NAMALWA (cell line): ENCODE results near the gene TUBGCP5.
A peak's percentile ranks its signal among the peaks of the same experiment; 100 is the strongest.
"Not testable (repeated sequence)": the region's sequence is repeated elsewhere in the genome, so short reads cannot be mapped to it uniquely, and the experiment has no call there.

Experiments
- DNase-seq: peaks from one replicate; pipeline ENCODE4 v3.0.0-alpha.2; 2015; ENCODE audit warnings: low spot score

The TUBGCP5 gene

GRCh38 chr15:23039143-23039916, at the start of gene TUBGCP5:
TUBGCP5 (minus strand) TSS chr15:23039569; CDS start chr15:23039543, 26 bp downstream.
- DNase-seq = peak; percentile 98

GRCh38 chr15:23083115-23083514, 43.7 kb upstream of the TUBGCP5 start:
- DNase-seq = no peak

- DNase-seq = not testable (repeated sequence)
Observed at GRCh38 chr15:23081996-23082737, 42.8 kb upstream of the TUBGCP5 start.

- DNase-seq = no peak
Observed at GRCh38 chr15:23081271-23081670, 41.9 kb upstream of the TUBGCP5 start.

DNA sequence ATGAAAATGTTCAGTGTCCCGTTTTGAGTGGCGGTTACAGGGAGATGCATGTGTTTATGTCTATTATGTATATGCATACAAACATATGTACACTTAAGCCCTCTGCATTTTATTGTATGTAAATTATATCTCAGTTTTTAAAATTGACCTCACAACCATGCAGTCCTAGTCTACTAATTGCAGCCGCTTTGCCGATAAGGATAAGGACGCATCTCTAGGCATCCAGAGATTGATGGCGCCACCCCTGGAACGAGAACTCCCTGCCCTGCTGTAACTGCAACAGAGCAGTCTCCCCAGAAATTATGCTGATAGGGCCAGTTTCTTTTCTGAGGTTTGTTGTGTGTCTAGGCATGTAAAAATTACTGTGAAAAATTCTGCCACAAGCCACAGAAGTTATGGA, 40.4 kb upstream of the TUBGCP5 start:
- no peak for DNase-seq

DNA sequence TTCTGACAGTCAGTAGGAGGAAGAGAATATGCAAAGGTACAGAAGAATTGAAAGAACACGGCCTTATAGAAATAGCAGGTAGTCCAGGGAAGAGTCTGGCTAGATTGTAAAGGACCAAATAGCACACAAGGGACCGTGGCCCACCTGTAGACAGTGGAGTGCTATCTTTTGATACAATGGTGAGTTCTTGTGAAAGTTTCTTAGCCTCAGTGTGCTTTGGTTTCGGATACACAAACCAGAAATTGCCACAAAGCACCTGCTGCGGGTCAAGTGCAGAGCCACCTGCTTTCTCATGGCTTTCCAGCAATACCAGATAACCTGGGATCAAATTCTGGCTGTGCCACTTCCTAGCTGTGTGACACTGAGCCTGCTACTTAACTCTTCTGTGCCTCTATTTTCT, 36.6 kb upstream of the TUBGCP5 start:
- no peak for DNase-seq

GRCh38 chr15:23074684-23075083, 35.3 kb upstream of the TUBGCP5 start:
- no peak for DNase-seq

GRCh38 chr15:23073890-23074646, 34.7 kb upstream of the TUBGCP5 start:
- no peak for DNase-seq

- no peak for DNase-seq
Observed at GRCh38 chr15:23072633-23073032, 33.3 kb upstream of the TUBGCP5 start.

GRCh38 chr15:23069496-23070166, 30.3 kb upstream of the TUBGCP5 start:
- no peak for DNase-seq

DNA sequence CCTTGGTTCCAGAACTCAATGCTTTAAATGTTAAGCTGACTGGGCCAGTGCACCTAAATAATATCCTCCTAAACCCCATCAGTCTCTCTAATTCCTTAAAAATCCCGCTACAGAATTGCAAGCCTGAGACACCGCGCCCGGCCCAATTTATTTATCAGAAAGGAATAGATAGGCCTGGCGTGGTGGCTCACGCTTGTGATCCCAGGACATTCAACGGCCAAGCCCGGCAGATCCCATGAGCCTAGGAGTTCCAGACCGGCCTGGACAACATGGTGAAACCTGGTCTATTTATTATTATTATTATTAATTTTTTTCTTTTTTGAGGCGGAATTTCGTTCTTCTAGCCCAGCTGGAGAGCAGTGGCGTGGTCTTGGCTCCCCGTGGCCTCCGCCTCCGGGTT, 28.0 kb upstream of the TUBGCP5 start:
- no peak for DNase-seq

DNA sequence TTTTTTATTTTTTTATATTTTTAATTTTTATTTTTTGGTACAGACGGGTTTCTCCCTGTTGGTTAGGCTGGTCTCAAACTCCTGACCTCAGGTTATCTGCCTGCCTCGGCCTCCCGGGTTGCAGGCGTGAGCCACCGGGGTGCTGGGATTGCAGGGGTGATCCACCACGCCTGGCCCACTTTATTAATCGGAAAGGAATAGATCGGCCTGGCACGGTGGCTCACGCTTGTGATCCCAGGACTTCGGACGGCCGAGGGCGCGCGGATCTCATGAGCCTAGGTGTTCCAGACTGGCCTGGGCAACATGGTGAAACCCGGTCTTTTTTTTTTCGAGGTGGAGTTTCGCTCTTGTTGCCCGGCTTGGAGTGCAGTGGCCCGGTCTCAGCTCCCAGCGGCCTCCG, 26.5 kb upstream of the TUBGCP5 start:
- DNase-seq = no peak

GRCh38 chr15:23064156-23064555, 24.8 kb upstream of the TUBGCP5 start:
- no peak for DNase-seq

GRCh38 chr15:23057707-23058106, 18.3 kb upstream of the TUBGCP5 start:
- DNase-seq = no peak

- no peak for DNase-seq
Observed at GRCh38 chr15:23055316-23055715, 15.9 kb upstream of the TUBGCP5 start.

DNA sequence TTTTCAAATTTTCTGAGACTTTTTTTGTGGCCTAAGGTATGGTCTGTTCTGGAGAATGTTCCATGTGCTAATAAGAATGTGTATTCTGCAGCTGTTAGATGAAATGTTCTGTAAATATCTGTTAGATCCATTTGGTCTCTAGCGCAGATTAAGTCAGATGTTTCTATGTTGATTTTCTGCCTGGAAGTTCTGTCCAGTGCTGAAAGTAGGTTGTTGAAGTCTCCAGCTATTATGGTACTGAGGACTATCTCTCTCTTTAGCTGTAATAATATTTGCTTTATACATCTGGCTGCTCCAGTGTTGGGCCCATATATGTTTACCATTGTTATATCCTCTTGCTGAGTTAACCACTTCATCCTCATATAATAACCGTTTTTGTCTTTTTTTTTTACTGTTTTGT, 13.2 kb upstream of the TUBGCP5 start:
- no peak for DNase-seq

DNA sequence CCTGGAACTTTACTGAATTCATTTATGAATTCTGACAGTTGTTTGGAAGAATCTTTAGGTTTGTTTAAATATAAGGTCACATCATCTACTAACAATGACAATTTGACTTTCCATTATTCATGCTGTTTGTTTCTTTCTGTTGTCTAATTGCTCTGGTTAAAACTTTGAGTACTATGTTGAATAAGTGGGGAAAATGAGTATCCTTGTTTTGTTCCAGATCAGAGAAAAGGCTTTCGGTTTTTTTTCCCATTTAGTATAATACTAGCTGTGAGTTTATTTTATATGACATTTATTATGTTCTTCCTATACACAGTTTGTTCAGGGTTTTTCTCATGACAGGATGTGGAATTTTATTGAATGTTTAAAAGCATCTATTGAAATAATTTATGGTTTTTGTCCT, 11.3 kb upstream of the TUBGCP5 start:
- no peak for DNase-seq

- DNase-seq = no peak
Observed at GRCh38 chr15:23049984-23050628, 10.7 kb upstream of the TUBGCP5 start.

- DNase-seq = not testable (repeated sequence)
Observed at GRCh38 chr15:23048572-23049282, 9.4 kb upstream of the TUBGCP5 start.

GRCh38 chr15:23043987-23044386, 4.6 kb upstream of the TUBGCP5 start:
- not testable (repeated sequence) for DNase-seq

- DNase-seq = not testable (repeated sequence)
Observed at GRCh38 chr15:23043535-23043934, 4.2 kb upstream of the TUBGCP5 start.
